Psoas muscle (tissue), 8 donors: ENCODE results near the gene TPR. TPM values are rescaled to one million over a fixed set of nuclear protein-coding genes. Genes with fewer than 3 reads are reported as not detected.
"Not testable (repeated sequence)": the region's sequence is repeated elsewhere in the genome, so short reads cannot be mapped to it uniquely, and the experiment has no call there.

Experiments used
- ATAC-seq, 4 donors: fragments of 200-7000 bp; cut with Tn5 transposase; one replicate each; pipeline ENCODE4 v1.9.1; 2020; ENCODE audit warnings: moderate library complexity in 3 of 4, mild to moderate bottlenecking in 2 of 4
- DNase-seq, 2 donors: peaks; one replicate each; pipeline ENCODE4 v3.0.0-alpha.2; 2020
- H3K27ac ChIP-seq: fragments of 200-600 bp; one replicate; pipeline ENCODE4 v1.8.0; 2022
- H3K27me3 ChIP-seq, 3 donors: fragments of 200-600 bp in 1 of 3; one replicate each; pipeline versions ENCODE4 v1.6.1 to v1.8.0; 2013 to 2022; ENCODE audit warnings: low read length in 2 of 3, mild to moderate bottlenecking in 2 of 3, moderate library complexity in 1 of 3; ENCODE audit not compliant: insufficient read depth in 3 of 3
- H3K36me3 ChIP-seq, 2 donors: fragments of 200-600 bp in 1 of 2; one replicate each; pipeline versions ENCODE4 v1.6.1 to v1.8.0; 2013 to 2022; ENCODE audit warnings: low read depth in 1 of 2, mild to moderate bottlenecking in 1 of 2, moderate library complexity in 1 of 2; ENCODE audit not compliant: insufficient read depth in 1 of 2
- H3K4me1 ChIP-seq: fragments of 200-600 bp; one replicate; pipeline ENCODE4 v1.8.0; 2022
- H3K4me3 ChIP-seq: fragments of 200-600 bp; one replicate; pipeline ENCODE4 v1.8.0; 2022; ENCODE audit warnings: mild to moderate bottlenecking
- H3K9me3 ChIP-seq: fragments of 200-600 bp; one replicate; pipeline ENCODE4 v1.8.0; 2022
- CTCF ChIP-seq: fragments of 200-600 bp; IDR thresholded peaks from one replicate; pipeline ENCODE4 v1.8.0; 2022; ENCODE audit warnings: antibody characterized with exemption
- WGBS, 3 donors: extraction: QIAGEN DNeasy Blood & Tissue Kit; methylation state at CpG; one replicate each; pipeline versions ENCODE4 v1.1.6 to v1.1.7; 2013; 5-methylcytosine and 5-hydroxymethylcytosine counted together
- intact Hi-C, 2 donors: fragments of 100-400 bp; cut with DNase I; formaldehyde crosslinking; loops; one replicate each; pipeline versions ENCODE4 v1.11.0 to v1.14.2; 2022
- polyA plus RNA-seq, 3 donors: library from polyadenylated mRNA; stranded (reverse); fragments of 200-250 nt; gene quantifications; one replicate each; pipeline ENCODE4 v1.2.3, GENCODE V29; 2013
- total RNA-seq, 4 donors: library from RNA; stranded (reverse); fragmentation: NEBNext Ultra II Directional in 2 of 4; extraction: Animal tissue kit (Norgen Biotek cat#: 25700) in 2 of 4; gene quantifications; one replicate each; pipeline versions ENCODE4 v1.2.1 to v1.2.4, GENCODE V29; 2021 to 2023
- donor health status: healthy with polysubstance abuse.
- donor health status: DM: no; HTN: no; CAD: no; lungs with moderate emphysema.
- donor health status: Bipolar disorder and iron deficiency.
- donor health status: healthy.
- donor health status: DM: yes; HTN: yes; CAD: no.
- donor health status: DM: no; HTN: no; CAD: no.
- donor health status: DM: no; HTN: no; CAD: no.
- donor health status: DM: yes; HTN: yes; CAD: no.

Gene TPR
- total and polyA plus RNA-seq, 7 donors = 17.8 to 61.8 (median 48.0) TPM

DNA sequence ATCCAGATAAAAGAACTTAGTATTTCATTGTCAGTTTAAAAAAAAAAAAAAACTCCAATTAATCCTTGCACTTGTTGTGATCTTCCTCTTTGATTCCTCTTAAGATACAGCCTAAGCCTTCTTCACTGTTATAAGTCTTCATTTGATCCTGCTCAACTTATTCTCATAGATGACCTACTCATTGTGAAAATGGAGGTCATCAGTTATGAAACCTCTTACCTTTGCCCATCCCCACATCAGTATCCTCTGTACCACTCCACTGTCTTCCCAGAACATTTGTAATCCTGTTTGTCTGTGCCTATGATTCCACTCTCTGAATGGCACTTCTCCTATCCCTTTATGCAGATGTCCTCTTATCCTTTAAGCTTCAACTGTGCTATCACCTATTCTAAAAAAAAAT lies 28.6 kb upstream of the TPR start:
- peaks cover 0 to 91% of the 10 kb centered on the region in 2 donors for H3K36me3 ChIP-seq
- DNase-seq = no peak
- H3K4me1 ChIP-seq = no peaks in the 10 kb centered on the region
- H3K4me3 ChIP-seq = no peak overlapping the region
- no peak for TF ChIP-seq CTCF
- no peaks in the 10 kb centered on the region for H3K27me3 ChIP-seq
- no peak for ATAC-seq
- no peak overlapping the region for H3K27ac ChIP-seq
- intact Hi-C loops = loop anchor here in 1 of 2 donors (5.0 kb wide), 1 partner anchor 41 kb away; no protein-coding TSS in a partner anchor
- H3K9me3 ChIP-seq = no peaks in the 10 kb centered on the region

DNA sequence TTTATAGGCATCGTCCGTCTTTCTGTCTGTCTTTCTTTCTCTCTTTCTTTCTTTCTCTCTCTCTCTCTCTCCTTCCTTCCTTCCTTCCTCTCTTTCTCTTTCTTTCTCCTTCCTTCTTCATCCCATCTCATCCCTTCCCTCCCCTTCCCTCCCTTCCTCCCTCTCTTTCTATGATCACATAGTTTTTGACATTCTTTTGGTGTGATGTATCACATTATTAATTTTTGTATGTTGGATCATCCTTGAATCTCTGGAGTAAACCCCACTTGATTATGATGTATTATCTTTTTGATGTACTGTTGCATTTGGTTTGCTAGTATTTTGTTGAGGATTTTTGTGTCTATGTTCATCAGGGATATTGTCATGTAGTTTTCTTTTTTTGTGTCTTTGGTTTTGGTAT lies 26.4 kb upstream of the TPR start:
- intact Hi-C loops = loop anchor here in 1 of 2 donors (5.0 kb wide), 1 partner anchor 39 kb away; no protein-coding TSS in a partner anchor
- H3K27ac ChIP-seq, H3K9me3 ChIP-seq, ATAC-seq, DNase-seq, H3K4me3 ChIP-seq, H3K27me3 ChIP-seq, H3K4me1 ChIP-seq: not testable (repeated sequence)
- 82 to 90% (median 87%) methylated on average over 2 of the region's 2 CpGs for WGBS, 3 donors
- peaks cover 0 to 88% of the 10 kb centered on the region in 2 donors for H3K36me3 ChIP-seq

- H3K36me3 ChIP-seq = peaks cover 7 to 94% of the 10 kb centered on the region in 2 donors
- H3K4me1 ChIP-seq, ATAC-seq, DNase-seq, H3K9me3 ChIP-seq, H3K27me3 ChIP-seq, H3K27ac ChIP-seq, H3K4me3 ChIP-seq: not testable (repeated sequence)
- WGBS, 3 donors = 87 to 92% (median 91%) methylated on average over 6 of the region's 6 CpGs
- intact Hi-C loops = loop anchor here (5.0 to 10.0 kb wide), 2 partner anchors 48 to 60 kb away; no protein-coding TSS in a partner anchor
These were observed 17.7 kb upstream of the TPR start for GRCh38 chr1:186392711-186393110.

GRCh38 chr1:186391841-186392240 lies 16.8 kb upstream of the TPR start:
- ATAC-seq (no peak), DNase-seq (no peak)
- Histone ChIP-seq H3K9me3 (no peaks in the 10 kb centered on the region), H3K27me3 (no peaks in the 10 kb centered on the region), H3K36me3 (peaks cover 7 to 95% of the 10 kb centered on the region in 2 donors), H3K4me3 (no peak overlapping the region), H3K27ac (no peak overlapping the region), H3K4me1 (no peaks in the 10 kb centered on the region)
- intact Hi-C loops = loop anchor here (5.0 to 10.0 kb wide), 2 partner anchors 47 to 60 kb away; no protein-coding TSS in a partner anchor
- TF ChIP-seq CTCF = no peak
- 93 to 96% (median 95%) methylated on average over 4 of the region's 4 CpGs for WGBS, 3 donors

DNA sequence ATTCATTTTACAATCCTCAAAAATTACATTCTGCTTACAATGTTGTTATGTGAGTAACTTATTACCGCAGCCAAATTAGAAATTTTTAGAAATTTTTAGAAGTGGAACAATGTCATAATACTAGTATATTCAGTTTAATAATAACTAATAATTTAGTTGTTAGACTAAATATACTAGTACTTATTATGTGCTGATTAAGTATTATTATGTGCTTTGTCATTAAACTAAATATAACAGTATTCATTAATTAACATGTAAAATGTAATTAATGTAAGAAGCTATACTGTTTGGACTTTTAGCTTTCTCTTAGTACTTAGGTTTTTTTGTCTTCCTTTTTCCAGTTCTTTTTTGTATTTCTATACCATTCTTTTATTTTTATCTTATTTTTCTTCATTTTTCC lies 15.9 kb upstream of the TPR start:
- 96 to 100% (median 98%) methylated on average over 1 of the region's 1 CpG for WGBS, 3 donors
- H3K27ac ChIP-seq = no peak overlapping the region
- no peak for TF ChIP-seq CTCF

More for the DNA sequence above, 15.9 kb upstream of the TPR start:
- Histone ChIP-seq H3K36me3 (peaks cover 7 to 98% of the 10 kb centered on the region in 2 donors), H3K27me3 (no peaks in the 10 kb centered on the region), H3K4me1 (no peaks in the 10 kb centered on the region), H3K9me3 (no peaks in the 10 kb centered on the region), H3K4me3 (no peak overlapping the region)
- ATAC-seq (no peak), DNase-seq (no peak)
- intact Hi-C loops = loop anchor here (5.0 to 10.0 kb wide), 2 partner anchors 46 to 59 kb away; no protein-coding TSS in a partner anchor
